Tibial artery (tissue), 4 donors: Measurements from ENCODE around the gene LIN52.

Source experiments
- DNase-seq, 2 donors: peaks; one replicate each; pipeline ENCODE4 v3.0.0-alpha.2; 2019
- H3K27ac ChIP-seq, 2 donors: fragments of 200-600 bp; sonication (generic) in 1 of 2; 1 replicate in 1 of 2; 2 replicates in 1 of 2; pipeline ENCODE4 v1.5.1; 2018 to 2019; ENCODE audit warnings: mild to moderate bottlenecking in 1 of 2
- H3K27me3 ChIP-seq, 2 donors: fragments of 200-600 bp; sonication (generic) in 1 of 2; one replicate each; pipeline versions ENCODE4 v1.5.1 to v1.6.0; 2016 to 2019
- H3K36me3 ChIP-seq, 3 donors: fragments of 200-600 bp; sonication (generic) in 2 of 3; one replicate each; pipeline ENCODE4 v1.5.1; 2016 to 2019; ENCODE audit warnings: mild to moderate bottlenecking in 2 of 3
- H3K4me1 ChIP-seq, 4 donors: fragments of 200-600 bp; sonication (generic) in 2 of 4; 1 replicate in 3 of 4; 2 replicates in 1 of 4; pipeline ENCODE4 v1.5.1; 2016 to 2019
- H3K4me3 ChIP-seq, 2 donors: fragments of 200-600 bp; sonication (generic) in 1 of 2; 1 replicate in 1 of 2; 2 replicates in 1 of 2; pipeline ENCODE4 v1.5.1; 2018 to 2019; ENCODE audit warnings: mild to moderate bottlenecking in 2 of 2
- H3K9me3 ChIP-seq, 3 donors: fragments of 200-600 bp; sonication (generic) in 1 of 3; one replicate each; pipeline ENCODE4 v1.5.1; 2016 to 2019
- CTCF ChIP-seq, 2 experiments: fragments of 200-600 bp in 1 of 2; fragments of 450-650 bp in 1 of 2; IDR thresholded peaks; one replicate each; pipeline ENCODE4 v1.5.1; 2017 to 2019; ENCODE audit warnings: antibody characterized with exemption in 2 of 2, mild to moderate bottlenecking in 1 of 2, moderate library complexity in 1 of 2
- intact Hi-C: fragments of 100-400 bp; cut with DNase I; formaldehyde crosslinking; loops from one replicate; pipeline ENCODE4 v1.15.0; 2023; ENCODE audit warnings: low total_unique reads

LIN52 gene

GRCh38 chr14:74190927-74191575 is 106.3 kb downstream of the LIN52 start:
- no peak for DNase-seq
- Histone ChIP-seq H3K4me3 (no peak overlapping the region), H3K27ac (no peak overlapping the region), H3K27me3 (no peaks in the 10 kb centered on the region), H3K36me3 (peaks cover 0 to 4% (median 0%) of the 10 kb centered on the region in 3 donors), H3K4me1 (no peaks in the 10 kb centered on the region), H3K9me3 (no peaks in the 10 kb centered on the region)
- intact Hi-C loops: no loop called here
- TF ChIP-seq CTCF (IDR thresholded peaks at IDR 0.05): no peak

GRCh38 chr14:74194506-74195274 is 109.9 kb downstream of the LIN52 start:
- H3K4me3 ChIP-seq: no peak overlapping the region
- H3K27me3 ChIP-seq: no peaks in the 10 kb centered on the region
- H3K4me1 ChIP-seq: no peaks in the 10 kb centered on the region
- H3K36me3 ChIP-seq: peaks cover 6 to 15% (median 10%) of the 10 kb centered on the region in 3 donors
- no peak for DNase-seq
- H3K27ac ChIP-seq: no peak overlapping the region
- no peak for TF ChIP-seq CTCF (IDR thresholded peaks at IDR 0.05)
- no peaks in the 10 kb centered on the region for H3K9me3 ChIP-seq
- intact Hi-C loops: no loop called here

GRCh38 chr14:74195623-74196022 is 110.9 kb downstream of the LIN52 start:
- Histone ChIP-seq H3K36me3 (peaks cover 6 to 19% (median 16%) of the 10 kb centered on the region in 3 donors), H3K4me1 (no peaks in the 10 kb centered on the region), H3K9me3 (no peaks in the 10 kb centered on the region), H3K4me3 (no peak overlapping the region), H3K27ac (no peak overlapping the region), H3K27me3 (no peaks in the 10 kb centered on the region)
- intact Hi-C loops: no loop called here
- no peak for DNase-seq
- TF ChIP-seq CTCF (IDR thresholded peaks at IDR 0.05): no peak

GRCh38 chr14:74198441-74199234 is 113.9 kb downstream of the LIN52 start:
- H3K27ac ChIP-seq: no peak overlapping the region
- no peaks in the 10 kb centered on the region for H3K4me1 ChIP-seq
- H3K27me3 ChIP-seq: no peaks in the 10 kb centered on the region
- TF ChIP-seq CTCF (IDR thresholded peaks at IDR 0.05): no peak
- no peak for DNase-seq
- no peaks in the 10 kb centered on the region for H3K9me3 ChIP-seq
- intact Hi-C loops: no loop called here
- H3K4me3 ChIP-seq: no peak overlapping the region
- H3K36me3 ChIP-seq: peaks cover 11 to 33% (median 28%) of the 10 kb centered on the region in 3 donors

GRCh38 chr14:74202113-74202512 is 117.4 kb downstream of the LIN52 start:
- no peak overlapping the region for H3K4me3 ChIP-seq
- intact Hi-C loops: no loop called here
- DNase-seq: no peak
- H3K9me3 ChIP-seq: no peaks in the 10 kb centered on the region
- no peak for TF ChIP-seq CTCF (IDR thresholded peaks at IDR 0.05)
- peaks cover 12 to 39% (median 32%) of the 10 kb centered on the region in 3 donors for H3K36me3 ChIP-seq
- H3K27me3 ChIP-seq: no peaks in the 10 kb centered on the region
- H3K27ac ChIP-seq: no peak overlapping the region
- no peaks in the 10 kb centered on the region for H3K4me1 ChIP-seq
